ENCODE data around the gene SRRM1. TPM values are rescaled to one million over a fixed set of nuclear protein-coding genes. Genes with fewer than 3 reads are reported as not detected.

The SRRM1 gene
- total and polyA plus RNA-seq, 2 experiments from 2014 or later: 118 to 666 TPM

DNA sequence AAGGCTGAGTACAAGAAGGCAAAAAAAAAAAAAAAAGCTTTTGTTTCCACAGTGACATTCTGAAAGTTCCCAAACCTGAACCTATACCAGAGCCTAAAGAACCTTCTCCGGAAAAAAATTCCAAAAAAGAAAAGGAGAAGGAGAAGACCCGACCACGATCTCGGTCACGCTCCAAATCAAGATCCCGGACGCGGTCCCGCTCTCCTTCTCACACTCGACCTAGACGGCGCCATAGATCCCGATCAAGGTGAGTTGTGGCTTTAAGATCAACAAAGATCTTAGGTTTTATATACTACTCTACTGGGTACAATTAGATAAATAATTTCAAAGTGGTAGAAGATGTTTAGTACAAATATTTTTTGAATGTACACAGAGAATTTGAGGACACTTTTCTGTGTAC lies 9.3 kb downstream of the SRRM1 start:
- Histone ChIP-seq H4K20me1 (replicated peaks; ENCODE audit: insufficient read depth) (peaks cover 28% of the 10 kb centered on the region), H2AFZ (no peak overlapping the region), H3K27me3 (ENCODE audit: insufficient read depth) (no peaks in the 10 kb centered on the region), H3K9me2 (ENCODE audit: insufficient read depth) (no peaks in the 10 kb centered on the region), H3K4me3 (no peak overlapping the region), H3K36me3 (ENCODE audit: insufficient read depth) (peaks cover 97% of the 10 kb centered on the region), H3K79me2 (replicated peaks; ENCODE audit: insufficient read depth) (peaks cover 81% of the 10 kb centered on the region), H3F3A (replicated peaks; ENCODE audit: low read depth) (peaks cover 34% of the 10 kb centered on the region; the same call in 1 of the 2 replicates), H3K27ac (ENCODE audit: low read depth) (no peak overlapping the region), H3K4me2 (no peak overlapping the region), H3K4me1 (ENCODE audit: insufficient read depth) (no peaks in the 10 kb centered on the region)
- Mint-ChIP-seq H3K4me3 (no peak overlapping the region), H3K4me1 (no peaks in the 10 kb centered on the region), H3K9me3 (no peaks in the 10 kb centered on the region), H3K36me3 (ENCODE audit: low read depth) (peaks cover 96% of the 10 kb centered on the region), H3K27ac (no peak overlapping the region), H3K27me3 (ENCODE audit: insufficient read depth, low read depth, poor library complexity) (no peaks in the 10 kb centered on the region)
- DNase-seq (ENCODE audit: low spot score) (no peak), ATAC-seq (no peak)
- TF ChIP-seq NANOG (IDR thresholded peaks at IDR 0.05; ENCODE audit: borderline replicate concordance) (no peak), ZNF331 (CRISPR knock-in tag; IDR thresholded peaks at IDR 0.05; ENCODE audit: low read depth) (no peak), POLR2AphosphoS5 (IDR thresholded peaks at IDR 0.05; ENCODE audit: low read depth) (no peak), CREB1 (CRISPR knock-in tag; IDR thresholded peaks at IDR 0.05; ENCODE audit: low read depth) (no peak), JUNB (IDR thresholded peaks at IDR 0.05; ENCODE audit: unreplicated experiment) (no peak), EZH2phosphoT487 (IDR thresholded peaks at IDR 0.05; ENCODE audit: unreplicated experiment) (no peak), ZNF114 (CRISPR knock-in tag; IDR thresholded peaks at IDR 0.05) (no peak), STAT1 (IDR thresholded peaks at IDR 0.05; ENCODE audit: unreplicated experiment) (no peak), EZH2 (IDR thresholded peaks at IDR 0.05; ENCODE audit: low read depth, unreplicated experiment) (no peak)
- TF ChIP-seq, protein P1, sequence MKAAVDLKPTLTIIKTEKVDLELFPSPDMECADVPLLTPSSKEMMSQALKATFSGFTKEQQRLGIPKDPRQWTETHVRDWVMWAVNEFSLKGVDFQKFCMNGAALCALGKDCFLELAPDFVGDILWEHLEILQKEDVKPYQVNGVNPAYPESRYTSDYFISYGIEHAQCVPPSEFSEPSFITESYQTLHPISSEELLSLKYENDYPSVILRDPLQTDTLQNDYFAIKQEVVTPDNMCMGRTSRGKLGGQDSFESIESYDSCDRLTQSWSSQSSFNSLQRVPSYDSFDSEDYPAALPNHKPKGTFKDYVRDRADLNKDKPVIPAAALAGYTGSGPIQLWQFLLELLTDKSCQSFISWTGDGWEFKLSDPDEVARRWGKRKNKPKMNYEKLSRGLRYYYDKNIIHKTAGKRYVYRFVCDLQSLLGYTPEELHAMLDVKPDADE (IDR thresholded peaks at IDR 0.05): no peak
- TF ChIP-seq, protein P2, sequence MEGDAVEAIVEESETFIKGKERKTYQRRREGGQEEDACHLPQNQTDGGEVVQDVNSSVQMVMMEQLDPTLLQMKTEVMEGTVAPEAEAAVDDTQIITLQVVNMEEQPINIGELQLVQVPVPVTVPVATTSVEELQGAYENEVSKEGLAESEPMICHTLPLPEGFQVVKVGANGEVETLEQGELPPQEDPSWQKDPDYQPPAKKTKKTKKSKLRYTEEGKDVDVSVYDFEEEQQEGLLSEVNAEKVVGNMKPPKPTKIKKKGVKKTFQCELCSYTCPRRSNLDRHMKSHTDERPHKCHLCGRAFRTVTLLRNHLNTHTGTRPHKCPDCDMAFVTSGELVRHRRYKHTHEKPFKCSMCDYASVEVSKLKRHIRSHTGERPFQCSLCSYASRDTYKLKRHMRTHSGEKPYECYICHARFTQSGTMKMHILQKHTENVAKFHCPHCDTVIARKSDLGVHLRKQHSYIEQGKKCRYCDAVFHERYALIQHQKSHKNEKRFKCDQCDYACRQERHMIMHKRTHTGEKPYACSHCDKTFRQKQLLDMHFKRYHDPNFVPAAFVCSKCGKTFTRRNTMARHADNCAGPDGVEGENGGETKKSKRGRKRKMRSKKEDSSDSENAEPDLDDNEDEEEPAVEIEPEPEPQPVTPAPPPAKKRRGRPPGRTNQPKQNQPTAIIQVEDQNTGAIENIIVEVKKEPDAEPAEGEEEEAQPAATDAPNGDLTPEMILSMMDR (conservative IDR thresholded peaks at IDR 0.05; ENCODE audit: low read depth in 2 of 2): no peak
- TF ChIP-seq, protein P3, sequence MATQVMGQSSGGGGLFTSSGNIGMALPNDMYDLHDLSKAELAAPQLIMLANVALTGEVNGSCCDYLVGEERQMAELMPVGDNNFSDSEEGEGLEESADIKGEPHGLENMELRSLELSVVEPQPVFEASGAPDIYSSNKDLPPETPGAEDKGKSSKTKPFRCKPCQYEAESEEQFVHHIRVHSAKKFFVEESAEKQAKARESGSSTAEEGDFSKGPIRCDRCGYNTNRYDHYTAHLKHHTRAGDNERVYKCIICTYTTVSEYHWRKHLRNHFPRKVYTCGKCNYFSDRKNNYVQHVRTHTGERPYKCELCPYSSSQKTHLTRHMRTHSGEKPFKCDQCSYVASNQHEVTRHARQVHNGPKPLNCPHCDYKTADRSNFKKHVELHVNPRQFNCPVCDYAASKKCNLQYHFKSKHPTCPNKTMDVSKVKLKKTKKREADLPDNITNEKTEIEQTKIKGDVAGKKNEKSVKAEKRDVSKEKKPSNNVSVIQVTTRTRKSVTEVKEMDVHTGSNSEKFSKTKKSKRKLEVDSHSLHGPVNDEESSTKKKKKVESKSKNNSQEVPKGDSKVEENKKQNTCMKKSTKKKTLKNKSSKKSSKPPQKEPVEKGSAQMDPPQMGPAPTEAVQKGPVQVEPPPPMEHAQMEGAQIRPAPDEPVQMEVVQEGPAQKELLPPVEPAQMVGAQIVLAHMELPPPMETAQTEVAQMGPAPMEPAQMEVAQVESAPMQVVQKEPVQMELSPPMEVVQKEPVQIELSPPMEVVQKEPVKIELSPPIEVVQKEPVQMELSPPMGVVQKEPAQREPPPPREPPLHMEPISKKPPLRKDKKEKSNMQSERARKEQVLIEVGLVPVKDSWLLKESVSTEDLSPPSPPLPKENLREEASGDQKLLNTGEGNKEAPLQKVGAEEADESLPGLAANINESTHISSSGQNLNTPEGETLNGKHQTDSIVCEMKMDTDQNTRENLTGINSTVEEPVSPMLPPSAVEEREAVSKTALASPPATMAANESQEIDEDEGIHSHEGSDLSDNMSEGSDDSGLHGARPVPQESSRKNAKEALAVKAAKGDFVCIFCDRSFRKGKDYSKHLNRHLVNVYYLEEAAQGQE (IDR thresholded peaks at IDR 0.05; ENCODE audit: unreplicated experiment): no peak
- TF ChIP-seq, protein P4, sequence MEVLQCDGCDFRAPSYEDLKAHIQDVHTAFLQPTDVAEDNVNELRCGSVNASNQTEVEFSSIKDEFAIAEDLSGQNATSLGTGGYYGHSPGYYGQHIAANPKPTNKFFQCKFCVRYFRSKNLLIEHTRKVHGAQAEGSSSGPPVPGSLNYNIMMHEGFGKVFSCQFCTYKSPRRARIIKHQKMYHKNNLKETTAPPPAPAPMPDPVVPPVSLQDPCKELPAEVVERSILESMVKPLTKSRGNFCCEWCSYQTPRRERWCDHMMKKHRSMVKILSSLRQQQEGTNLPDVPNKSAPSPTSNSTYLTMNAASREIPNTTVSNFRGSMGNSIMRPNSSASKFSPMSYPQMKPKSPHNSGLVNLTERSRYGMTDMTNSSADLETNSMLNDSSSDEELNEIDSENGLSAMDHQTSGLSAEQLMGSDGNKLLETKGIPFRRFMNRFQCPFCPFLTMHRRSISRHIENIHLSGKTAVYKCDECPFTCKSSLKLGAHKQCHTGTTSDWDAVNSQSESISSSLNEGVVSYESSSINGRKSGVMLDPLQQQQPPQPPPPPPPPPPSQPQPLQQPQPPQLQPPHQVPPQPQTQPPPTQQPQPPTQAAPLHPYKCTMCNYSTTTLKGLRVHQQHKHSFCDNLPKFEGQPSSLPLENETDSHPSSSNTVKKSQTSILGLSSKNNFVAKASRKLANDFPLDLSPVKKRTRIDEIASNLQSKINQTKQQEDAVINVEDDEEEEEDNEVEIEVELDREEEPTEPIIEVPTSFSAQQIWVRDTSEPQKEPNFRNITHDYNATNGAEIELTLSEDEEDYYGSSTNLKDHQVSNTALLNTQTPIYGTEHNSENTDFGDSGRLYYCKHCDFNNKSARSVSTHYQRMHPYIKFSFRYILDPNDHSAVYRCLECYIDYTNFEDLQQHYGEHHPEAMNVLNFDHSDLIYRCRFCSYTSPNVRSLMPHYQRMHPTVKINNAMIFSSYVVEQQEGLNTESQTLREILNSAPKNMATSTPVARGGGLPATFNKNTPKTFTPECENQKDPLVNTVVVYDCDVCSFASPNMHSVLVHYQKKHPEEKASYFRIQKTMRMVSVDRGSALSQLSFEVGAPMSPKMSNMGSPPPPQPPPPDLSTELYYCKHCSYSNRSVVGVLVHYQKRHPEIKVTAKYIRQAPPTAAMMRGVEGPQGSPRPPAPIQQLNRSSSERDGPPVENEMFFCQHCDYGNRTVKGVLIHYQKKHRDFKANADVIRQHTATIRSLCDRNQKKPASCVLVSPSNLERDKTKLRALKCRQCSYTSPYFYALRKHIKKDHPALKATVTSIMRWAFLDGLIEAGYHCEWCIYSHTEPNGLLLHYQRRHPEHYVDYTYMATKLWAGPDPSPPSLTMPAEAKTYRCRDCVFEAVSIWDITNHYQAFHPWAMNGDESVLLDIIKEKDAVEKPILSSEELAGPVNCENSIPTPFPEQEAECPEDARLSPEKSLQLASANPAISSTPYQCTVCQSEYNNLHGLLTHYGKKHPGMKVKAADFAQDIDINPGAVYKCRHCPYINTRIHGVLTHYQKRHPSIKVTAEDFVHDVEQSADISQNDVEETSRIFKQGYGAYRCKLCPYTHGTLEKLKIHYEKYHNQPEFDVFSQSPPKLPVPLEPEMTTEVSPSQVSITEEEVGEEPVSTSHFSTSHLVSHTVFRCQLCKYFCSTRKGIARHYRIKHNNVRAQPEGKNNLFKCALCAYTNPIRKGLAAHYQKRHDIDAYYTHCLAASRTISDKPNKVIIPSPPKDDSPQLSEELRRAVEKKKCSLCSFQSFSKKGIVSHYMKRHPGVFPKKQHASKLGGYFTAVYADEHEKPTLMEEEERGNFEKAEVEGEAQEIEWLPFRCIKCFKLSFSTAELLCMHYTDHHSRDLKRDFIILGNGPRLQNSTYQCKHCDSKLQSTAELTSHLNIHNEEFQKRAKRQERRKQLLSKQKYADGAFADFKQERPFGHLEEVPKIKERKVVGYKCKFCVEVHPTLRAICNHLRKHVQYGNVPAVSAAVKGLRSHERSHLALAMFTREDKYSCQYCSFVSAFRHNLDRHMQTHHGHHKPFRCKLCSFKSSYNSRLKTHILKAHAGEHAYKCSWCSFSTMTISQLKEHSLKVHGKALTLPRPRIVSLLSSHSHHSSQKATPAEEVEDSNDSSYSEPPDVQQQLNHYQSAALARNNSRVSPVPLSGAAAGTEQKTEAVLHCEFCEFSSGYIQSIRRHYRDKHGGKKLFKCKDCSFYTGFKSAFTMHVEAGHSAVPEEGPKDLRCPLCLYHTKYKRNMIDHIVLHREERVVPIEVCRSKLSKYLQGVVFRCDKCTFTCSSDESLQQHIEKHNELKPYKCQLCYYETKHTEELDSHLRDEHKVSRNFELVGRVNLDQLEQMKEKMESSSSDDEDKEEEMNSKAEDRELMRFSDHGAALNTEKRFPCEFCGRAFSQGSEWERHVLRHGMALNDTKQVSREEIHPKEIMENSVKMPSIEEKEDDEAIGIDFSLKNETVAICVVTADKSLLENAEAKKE (CRISPR knock-in tag; IDR thresholded peaks at IDR 0.05): no peak
